Measurements from ENCODE around the gene MPHOSPH6. TPM values are rescaled to one million over a fixed set of nuclear protein-coding genes. Genes with fewer than 3 reads are reported as not detected.

MPHOSPH6 gene
- polyA plus RNA-seq, 1 of the 3 experiments (the other 2 are of a cell fraction): 9.4 TPM

GRCh38 chr16:82119405-82119804, 50.6 kb downstream of the MPHOSPH6 start (continued):
- TF ChIP-seq MAX (IDR thresholded peaks at IDR 0.05; ENCODE audit: low read depth) (no peak), FOXM1 (IDR thresholded peaks at IDR 0.05; ENCODE audit: low read depth) (no peak), TAF1 (IDR thresholded peaks at IDR 0.05; ENCODE audit: borderline replicate concordance, low read depth, low read length) (no peak), ZBTB33 (IDR thresholded peaks at IDR 0.05; ENCODE audit: borderline replicate concordance, low read depth) (no peak), GABPA (IDR thresholded peaks at IDR 0.05; ENCODE audit: low read depth) (no peak)

- POLR2A ChIA-PET: no interaction called here
- Histone ChIP-seq H3K27ac (ENCODE audit: low read depth in 2 of 2, low read length in 1 of 2) (no peak overlapping the region), H4K20me1 (ENCODE audit: insufficient read depth) (no peaks in the 10 kb centered on the region), H3K9me2 (no peaks in the 10 kb centered on the region), H3K4me3 (ENCODE audit: low read depth in 2 of 2, low read length in 1 of 2) (no peak overlapping the region), H3K4me2 (no peak overlapping the region), H3K27me3 (ENCODE audit: insufficient read depth) (no peaks in the 10 kb centered on the region), H3K9ac (no peak overlapping the region), H3K36me3 (replicated peaks in 1 of 2; ENCODE audit: control insufficient read depth in 1 of 2, insufficient read depth in 2 of 2, low read length in 1 of 2) (no peaks in the 10 kb centered on the region), H3F3A (replicated peaks; ENCODE audit: insufficient read depth) (no peaks in the 10 kb centered on the region), H3K9me3 (no peaks in the 10 kb centered on the region), H3K4me1 (ENCODE audit: control insufficient read depth in 1 of 2, insufficient read depth in 2 of 2, low read depth in 1 of 2, low read length in 1 of 2) (no peaks in the 10 kb centered on the region), H3K79me2 (ENCODE audit: insufficient read depth) (no peaks in the 10 kb centered on the region; the same call in 1 of the 2 replicates), H2AFZ (ENCODE audit: low read depth) (no peak overlapping the region)
- DNase-seq: no peak
- TF ChIP-seq MXI1 (IDR thresholded peaks at IDR 0.05; ENCODE audit: low read depth, low read length) (no peak), POLR2AphosphoS5 (IDR thresholded peaks at IDR 0.05; ENCODE audit: low read depth, low read length) (no peak), EZH2phosphoT487 (IDR thresholded peaks at IDR 0.05; ENCODE audit: borderline replicate concordance, low read depth) (no peak), TEAD4 (IDR thresholded peaks at IDR 0.05; ENCODE audit: borderline replicate concordance, insufficient read depth) (no peak), CHD2 (IDR thresholded peaks at IDR 0.05; ENCODE audit: low read length, partially characterized antibody) (no peak), MEF2A (IDR thresholded peaks at IDR 0.05; ENCODE audit: borderline replicate concordance, low read depth) (no peak), NRF1 (IDR thresholded peaks at IDR 0.05; ENCODE audit: low read depth, low read length) (no peak), SMC3 (IDR thresholded peaks at IDR 0.05; ENCODE audit: low read depth, low read length) (no peak), FOXJ3 (CRISPR knock-in tag; IDR thresholded peaks at IDR 0.05) (no peak), RXRA (IDR thresholded peaks at IDR 0.05; ENCODE audit: borderline replicate concordance, low read depth) (no peak), GABPA (IDR thresholded peaks at IDR 0.05; ENCODE audit: low read depth) (no peak), ZBTB33 (IDR thresholded peaks at IDR 0.05; ENCODE audit: borderline replicate concordance, low read depth) (no peak), CTCF (IDR thresholded peaks at IDR 0.05) (no peak), FOSL2 (IDR thresholded peaks at IDR 0.05; ENCODE audit: borderline replicate concordance, low read depth) (no peak), USF2 (IDR thresholded peaks at IDR 0.05; ENCODE audit: borderline replicate concordance, low read depth, low read length) (no peak), SIN3A (IDR thresholded peaks at IDR 0.05; ENCODE audit: borderline replicate concordance, low read depth, low read length) (no peak), GATA2 (CRISPR knock-in tag; IDR thresholded peaks at IDR 0.05) (no peak)
- 36% methylated on average over 2 of the region's 2 CpGs for WGBS (ENCODE audit: low lambda C conversion rate)
- CTCF ChIA-PET: no interaction called here
These were observed 51.3 kb downstream of the MPHOSPH6 start for GRCh38 chr16:82118749-82119148.

All from SK-N-SH (cell line).